GM21528 (cell line): ENCODE data around the gene ATXN7.

Experiments used
- ATAC-seq: cut with Tn5 transposase; IDR thresholded peaks from one replicate; pipeline ENCODE4 v1.9.1; 2021; ENCODE audit warnings: mild to moderate bottlenecking, moderate library complexity; ENCODE audit not compliant: unreplicated experiment, low FRiP score

The ATXN7 gene

DNA sequence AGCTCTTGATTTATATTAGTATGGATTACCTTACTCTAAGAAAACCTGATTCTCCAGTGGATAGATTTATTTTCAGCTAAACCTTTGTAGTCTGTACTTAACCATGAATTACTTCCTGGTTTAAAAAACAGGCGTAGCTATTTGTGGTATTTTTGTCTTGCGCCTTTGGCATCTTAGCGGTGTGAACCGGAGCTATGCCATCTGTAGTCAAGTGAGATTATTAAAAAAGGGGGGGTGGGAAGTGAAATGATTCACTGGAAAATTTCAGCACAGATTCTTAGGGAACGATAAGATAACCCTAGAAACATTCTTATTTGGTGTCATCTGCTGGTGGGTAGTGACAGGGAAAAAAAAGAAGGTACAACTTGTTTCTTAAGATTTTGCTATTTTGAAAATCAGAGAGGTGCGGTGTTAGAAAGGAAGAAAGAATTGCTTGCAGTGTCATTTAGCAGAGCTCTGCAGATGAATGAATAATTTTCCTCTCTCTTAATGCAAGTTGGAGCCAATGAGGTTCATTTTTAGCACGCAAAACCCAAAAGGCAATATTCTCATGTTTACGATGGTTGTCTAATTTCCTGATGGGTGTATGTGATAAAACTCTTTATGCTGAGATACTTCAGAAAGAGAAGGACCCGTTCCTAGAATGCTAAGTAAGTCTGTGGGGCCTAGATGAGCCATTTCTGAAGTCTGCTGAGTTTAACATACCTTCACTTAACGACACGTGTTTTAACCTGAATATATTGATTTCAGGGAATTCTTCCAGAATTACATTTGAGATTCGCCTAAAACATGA, 115.6 kb downstream of the ATXN7 start:
- ATAC-seq: no peak

DNA sequence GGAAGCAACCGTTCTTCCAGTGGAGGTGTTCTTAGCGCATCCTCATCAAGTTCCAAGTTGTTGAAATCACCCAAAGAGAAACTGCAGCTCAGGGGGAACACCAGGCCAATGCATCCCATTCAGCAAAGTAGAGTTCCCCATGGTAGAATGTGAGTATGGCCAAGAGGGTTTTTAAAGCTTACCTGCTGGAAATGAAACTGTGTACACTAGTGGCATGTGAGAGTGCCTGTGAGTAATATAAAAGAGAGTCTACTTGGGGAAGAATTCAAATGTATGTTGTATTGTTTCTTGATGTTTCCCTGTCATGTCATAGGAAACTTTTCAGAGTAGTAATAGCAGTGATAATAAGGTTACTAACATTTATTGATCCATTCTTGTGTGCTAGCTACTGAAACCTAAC, 116.4 kb downstream of the ATXN7 start:
- ATAC-seq: no peak

- no peak for ATAC-seq
Observed at GRCh38 chr3:63980830-63981498, 117.3 kb downstream of the ATXN7 start.

- no peak for ATAC-seq
Observed at GRCh38 chr3:63981980-63982379, 118.3 kb downstream of the ATXN7 start.

GRCh38 chr3:63984391-63984790, 120.7 kb downstream of the ATXN7 start:
- no peak for ATAC-seq

GRCh38 chr3:63986146-63986545, 122.5 kb downstream of the ATXN7 start:
- no peak for ATAC-seq

GRCh38 chr3:63986831-63987230, 123.2 kb downstream of the ATXN7 start:
- no peak for ATAC-seq

DNA sequence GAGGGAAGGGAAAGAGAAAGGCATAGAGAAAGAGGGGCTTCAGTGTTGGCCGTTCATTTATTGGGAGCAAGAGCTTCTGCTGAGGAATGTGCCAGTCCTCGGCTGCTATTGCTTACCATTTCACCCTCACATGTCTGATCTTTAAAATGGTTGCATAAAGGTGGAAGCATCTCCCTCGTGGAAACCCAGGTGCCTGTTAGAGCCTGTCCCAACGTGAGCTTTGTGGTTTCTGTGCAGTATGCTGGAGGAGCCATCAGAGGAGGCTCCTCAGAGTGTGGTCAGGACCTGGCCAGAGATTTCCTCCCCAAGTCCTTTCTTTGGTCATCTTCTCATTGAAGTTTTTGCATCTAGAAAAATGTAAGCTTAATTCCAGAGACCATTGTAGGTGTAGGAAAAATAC, 125.3 kb downstream of the ATXN7 start:
- no peak for ATAC-seq

DNA sequence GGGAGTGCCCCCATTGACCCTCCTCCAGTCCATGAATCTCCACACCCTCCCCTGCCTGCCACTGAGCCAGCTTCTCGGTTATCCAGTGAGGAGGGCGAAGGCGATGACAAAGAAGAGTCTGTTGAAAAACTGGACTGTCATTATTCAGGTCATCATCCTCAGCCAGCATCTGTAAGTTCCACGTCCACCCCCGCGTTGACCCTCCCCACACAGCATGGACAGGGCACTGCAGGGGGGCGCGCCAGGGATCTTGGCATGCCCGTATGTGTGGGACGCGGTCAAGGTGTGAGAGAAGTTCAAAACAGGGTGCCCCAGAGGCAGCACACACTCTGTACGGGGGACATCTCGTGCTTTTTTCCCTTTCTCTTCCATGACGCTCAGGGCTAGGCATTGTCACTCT, 126.5 kb downstream of the ATXN7 start:
- no peak for ATAC-seq

GRCh38 chr3:63990733-63991132, 127.1 kb downstream of the ATXN7 start:
- no peak for ATAC-seq

DNA sequence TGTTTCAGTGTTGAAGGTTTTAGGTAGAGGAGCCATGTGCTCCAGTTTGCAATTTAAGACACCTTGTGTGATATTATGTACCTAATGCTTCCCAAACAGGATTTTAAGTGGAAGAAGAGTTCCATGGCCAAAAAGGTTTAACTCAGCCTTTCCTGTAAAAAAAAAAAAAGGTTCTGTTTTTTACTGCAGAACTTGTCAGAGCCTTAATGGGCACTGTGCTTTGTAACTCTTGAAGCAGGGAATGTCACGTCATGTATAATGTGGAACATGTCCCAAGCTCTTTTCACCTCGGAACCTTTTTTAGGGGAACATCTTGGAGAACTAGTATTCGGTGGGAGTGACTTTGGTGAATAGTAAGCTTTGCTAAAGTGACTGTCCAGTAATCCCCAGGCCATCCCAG, 128.0 kb downstream of the ATXN7 start:
- ATAC-seq: no peak

DNA sequence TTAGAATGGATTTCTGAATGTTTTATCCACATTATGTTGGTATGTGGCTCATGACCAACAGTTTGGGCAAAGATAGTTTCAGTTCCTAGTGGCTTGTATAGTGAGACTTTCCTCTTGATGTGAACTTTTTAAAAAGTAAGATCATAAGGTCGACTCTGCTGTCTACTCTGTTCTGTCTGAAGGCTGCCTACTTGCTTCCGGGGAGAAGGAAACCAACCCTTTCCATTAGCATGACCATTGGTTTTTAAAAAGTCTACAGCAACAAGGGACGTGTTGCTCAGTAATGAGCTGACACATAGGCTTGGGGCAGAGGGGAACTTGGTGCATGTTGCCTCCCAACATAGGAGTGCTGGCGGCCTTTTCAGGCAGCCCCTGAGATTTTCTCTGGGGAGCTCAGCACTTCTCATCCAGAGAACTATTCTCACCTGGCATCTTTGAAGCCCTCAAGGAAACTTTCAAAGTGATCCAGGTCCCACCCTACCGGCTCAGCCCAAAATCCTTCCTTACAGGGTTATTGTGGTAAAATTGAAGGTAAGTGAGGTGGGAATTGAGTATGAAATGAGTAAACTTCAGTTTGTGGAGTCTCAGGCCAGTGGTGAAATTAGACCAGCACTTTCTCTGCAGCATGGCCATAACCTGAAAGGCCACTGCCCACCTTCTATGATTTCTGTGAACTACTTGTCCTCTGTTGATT, 129.0 kb downstream of the ATXN7 start:
- ATAC-seq: no peak

GRCh38 chr3:63993653-63994079, 130.0 kb downstream of the ATXN7 start:
- peak; percentile 80 for ATAC-seq

- ATAC-seq: no peak
Observed at GRCh38 chr3:63995086-63995485, 131.4 kb downstream of the ATXN7 start.

DNA sequence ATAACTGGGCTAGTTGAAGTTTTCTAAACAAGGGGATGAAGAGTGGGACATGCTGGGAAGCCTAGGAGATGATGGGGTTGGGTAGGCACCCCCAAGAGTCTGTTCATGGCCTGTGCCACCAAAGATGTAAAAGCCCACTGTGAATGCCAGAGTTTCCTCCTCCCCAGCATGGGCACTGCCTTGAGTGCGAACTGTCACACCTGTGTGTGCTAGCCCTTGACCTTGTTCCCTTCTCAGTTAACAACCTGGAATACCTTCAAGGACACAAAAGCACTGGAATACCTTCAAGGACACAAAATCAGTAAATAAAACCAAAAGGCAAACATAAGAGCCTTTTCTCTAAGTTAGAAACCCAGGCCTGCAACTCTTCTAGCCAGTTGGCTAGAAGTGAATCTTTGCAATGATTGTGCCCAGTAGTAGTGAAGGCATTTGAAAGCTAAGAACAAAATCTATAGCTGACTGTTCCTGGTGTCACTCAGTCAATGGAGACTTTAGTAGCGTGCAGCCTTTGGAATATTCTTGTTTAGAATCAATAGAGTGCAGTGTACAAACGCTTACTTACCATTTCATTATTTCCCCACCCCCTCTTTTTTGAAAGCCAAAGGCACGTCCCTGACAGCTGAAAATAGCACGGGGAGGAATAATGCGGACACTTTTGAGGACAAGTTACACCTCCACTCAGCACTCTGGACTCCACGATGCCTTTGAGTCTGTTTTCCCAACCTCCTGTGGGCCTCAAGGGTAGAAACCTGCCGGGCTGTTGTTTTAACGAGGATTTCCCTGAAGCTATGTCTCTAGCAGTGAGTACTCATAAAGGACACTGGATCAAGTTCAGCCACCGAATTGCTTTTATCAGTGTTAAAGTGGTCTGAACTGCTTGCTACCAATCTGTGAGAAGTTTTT, 135.4 kb downstream of the ATXN7 start:
- no peak for ATAC-seq

DNA sequence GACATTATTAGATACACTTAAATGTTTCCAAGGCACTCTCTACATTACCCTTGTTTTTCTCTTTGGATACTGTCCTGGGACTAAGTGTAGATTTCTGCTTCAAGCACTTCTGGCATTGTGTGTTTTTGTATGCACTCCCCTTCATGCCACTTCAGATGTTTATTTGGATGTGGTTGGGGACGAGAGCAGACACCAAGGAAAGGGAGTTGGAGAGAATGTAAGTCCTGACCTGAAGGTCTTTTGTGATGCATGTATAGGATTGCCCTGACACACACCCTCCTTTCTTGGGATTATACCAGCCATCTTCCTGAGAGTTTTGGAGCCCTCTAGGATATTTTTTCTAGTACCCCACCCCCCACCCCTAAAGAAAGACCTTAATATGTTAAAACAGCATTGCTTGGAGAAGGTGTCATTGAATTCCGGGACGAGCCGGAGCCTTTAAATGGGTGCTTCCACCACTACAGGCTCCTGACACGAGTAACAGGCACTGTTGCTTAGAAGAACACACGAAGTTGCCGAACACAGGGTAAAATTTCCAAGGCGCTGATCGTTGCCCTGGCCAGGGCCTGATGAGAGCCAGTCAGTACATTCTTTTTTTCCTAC, 136.9 kb downstream of the ATXN7 start:
- no peak for ATAC-seq

DNA sequence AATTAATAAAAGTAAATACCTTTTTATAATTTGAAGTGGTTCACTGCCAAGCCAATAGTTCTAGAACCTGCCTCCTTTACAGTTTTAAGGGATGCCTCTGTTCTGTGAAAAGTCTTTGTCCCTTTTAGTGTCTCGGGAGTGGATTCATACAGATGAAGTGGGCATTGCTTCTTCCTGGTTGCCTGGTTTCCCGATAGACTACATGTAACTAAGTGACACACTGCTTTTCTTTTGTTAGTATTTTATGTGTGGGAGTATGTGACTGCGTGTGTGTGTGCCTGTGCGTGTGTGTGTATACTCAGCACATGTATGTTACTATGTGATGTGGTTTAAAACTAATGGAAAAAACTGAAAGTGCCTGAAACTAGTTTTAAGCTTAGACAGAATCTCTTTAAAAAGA, 138.6 kb downstream of the ATXN7 start:
- ATAC-seq: no peak

GRCh38 chr3:64003589-64003988, 139.9 kb downstream of the ATXN7 start:
- ATAC-seq: no peak

DNA sequence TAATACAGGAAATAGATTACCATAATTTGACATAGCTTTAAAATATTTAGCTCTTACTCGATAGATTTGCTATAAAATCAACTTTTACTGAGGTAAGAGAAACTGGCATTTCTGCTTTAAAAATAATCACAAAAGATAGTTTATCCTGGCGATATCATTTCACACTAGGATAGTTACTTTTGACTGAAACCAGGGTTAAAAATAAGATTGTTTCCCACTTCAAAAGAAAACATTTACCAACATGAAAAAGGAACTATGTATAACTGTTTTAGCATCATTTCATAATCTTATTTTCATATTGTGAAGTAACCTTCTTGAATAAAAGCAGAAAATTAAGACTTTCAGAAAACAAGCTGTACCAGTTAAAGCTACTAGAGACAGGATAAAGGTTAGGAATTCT, 144.3 kb downstream of the ATXN7 start:
- ATAC-seq: no peak
